Naive thymus-derived CD4-positive, alpha-beta T cell (primary cell): Measurements from ENCODE around the gene PERM1. TPM values are rescaled to one million over a fixed set of nuclear protein-coding genes. Genes with fewer than 3 reads are reported as not detected.
"Not testable (repeated sequence)": the region's sequence is repeated elsewhere in the genome, so short reads cannot be mapped to it uniquely, and the experiment has no call there.

ENCODE experiments used
- ATAC-seq: fragments of 150-1000 bp; cut with Tn5 transposase; 2 replicates; pipeline ENCODE4 v1.10.0; 2021; ENCODE audit warnings: mild to moderate bottlenecking, moderate library complexity
- CTCF ChIA-PET: fragments of 350-600 bp; sonication (Branson Sonifier 250); formaldehyde crosslinking; loops from one replicate; lab custom pipeline; 2021; ENCODE audit warnings: antibody characterized with exemption; lab: Charles Lee
- POLR2A ChIA-PET: fragments of 350-600 bp; sonication (Branson Sonifier 250); formaldehyde crosslinking; loops from one replicate; lab custom pipeline; 2021; ENCODE audit warnings: antibody characterized with exemption, inconsistent platforms; lab: Charles Lee
- DNase-seq, 9 donors: peaks; one replicate each; pipeline versions ENCODE4 v3.0.0 to v3.0.0-alpha.2; 2020 to 2022; ENCODE audit warnings: mixed read lengths in 1 of 9
- H3K27ac ChIP-seq: one replicate; pipeline ENCODE4 v1.7.0; 2013; ENCODE audit warnings: mild to moderate bottlenecking, low read depth, low read length, moderate library complexity
- H3K27me3 ChIP-seq, 2 donors: one replicate each; pipeline ENCODE4 v1.7.0; 2013; ENCODE audit warnings: low read length in 2 of 2, mild to moderate bottlenecking in 2 of 2, moderate library complexity in 2 of 2; ENCODE audit not compliant: control insufficient read depth in 2 of 2, insufficient read depth in 2 of 2
- H3K36me3 ChIP-seq, 3 experiments: 1 replicate in 2 of 3; 2 replicates in 1 of 3; pipeline ENCODE4 v1.7.0; 2013; ENCODE audit warnings: low read length in 3 of 3, mild to moderate bottlenecking in 3 of 3, moderate library complexity in 1 of 3; ENCODE audit not compliant: insufficient read depth in 3 of 3, control insufficient read depth in 2 of 3
- H3K4me1 ChIP-seq, 2 donors: one replicate each; pipeline ENCODE4 v1.7.0; 2013; ENCODE audit warnings: low read length in 2 of 2, mild to moderate bottlenecking in 2 of 2, moderate library complexity in 1 of 2; ENCODE audit not compliant: control insufficient read depth in 2 of 2, insufficient read depth in 2 of 2
- H3K4me3 ChIP-seq: 2 replicates; pipeline ENCODE4 v1.7.0; 2013; ENCODE audit warnings: mild to moderate bottlenecking, low read length
- H3K9me3 ChIP-seq, 3 experiments: 1 replicate in 2 of 3; 2 replicates in 1 of 3; pipeline ENCODE4 v1.7.0; 2013; ENCODE audit warnings: low read length in 3 of 3; ENCODE audit not compliant: control insufficient read depth in 2 of 3
- H3K27ac Mint-ChIP-seq, 9 donors: one replicate each; pipeline ENCODE4 v1.8.0; 2020 to 2022; ENCODE audit warnings: mixed read lengths in 9 of 9, mild to moderate bottlenecking in 8 of 9, moderate library complexity in 5 of 9, inconsistent platforms in 2 of 9
- H3K27me3 Mint-ChIP-seq, 5 donors: one replicate each; pipeline ENCODE4 v1.8.0; 2021 to 2022; ENCODE audit warnings: mixed read lengths in 5 of 5, mild to moderate bottlenecking in 1 of 5
- H3K36me3 Mint-ChIP-seq, 5 donors: one replicate each; pipeline ENCODE4 v1.8.0; 2020 to 2022; ENCODE audit warnings: mixed read lengths in 5 of 5, mild to moderate bottlenecking in 3 of 5, inconsistent platforms in 1 of 5
- H3K4me1 Mint-ChIP-seq, 7 donors: one replicate each; pipeline ENCODE4 v1.8.0; 2020 to 2022; ENCODE audit warnings: mixed read lengths in 7 of 7, mild to moderate bottlenecking in 3 of 7, inconsistent platforms in 1 of 7
- H3K4me3 Mint-ChIP-seq, 10 donors: one replicate each; pipeline ENCODE4 v1.8.0; 2020 to 2022; ENCODE audit warnings: mild to moderate bottlenecking in 10 of 10, mixed read lengths in 10 of 10, moderate library complexity in 6 of 10, inconsistent platforms in 2 of 10
- H3K9me3 Mint-ChIP-seq, 11 donors: one replicate each; pipeline ENCODE4 v1.8.0; 2020 to 2022; ENCODE audit warnings: mixed read lengths in 11 of 11, mild to moderate bottlenecking in 4 of 11, inconsistent platforms in 1 of 11, moderate library complexity in 1 of 11
- intact Hi-C, 2 donors: fragments of 100-400 bp; cut with micrococcal nuclease; formaldehyde crosslinking; loops; one replicate each; pipeline ENCODE4 v1.15.1; 2023
- polyA plus RNA-seq, 2 donors: library from polyadenylated mRNA; unstranded; fragments of 300-500 nt; fragmentation: Illumina TruSeq; gene quantifications; one replicate each; pipeline ENCODE4 v1.2.3, GENCODE V29; 2021
- total RNA-seq, 6 experiments: library from RNA in 5 of 6; stranded (reverse) in 5 of 6; gene quantifications; 1 replicate in 5 of 6; 2 replicates in 1 of 6; pipeline ENCODE4 v1.2.3 and lab custom pipeline; 2021 to 2026

Gene PERM1
- total and polyA plus RNA-seq, 7 experiments from 2014 or later = not detected

- Histone ChIP-seq H3K27me3 (peaks cover 3 to 7% of the 10 kb centered on the region in 2 donors), H3K4me1 (peaks cover 12 to 18% of the 10 kb centered on the region in 2 donors)
- peak in 2 of 9 donors; percentile 5 to 7 for DNase-seq
Observed at GRCh38 chr1:996851-997712, 15.2 kb upstream of the PERM1 start.

DNA sequence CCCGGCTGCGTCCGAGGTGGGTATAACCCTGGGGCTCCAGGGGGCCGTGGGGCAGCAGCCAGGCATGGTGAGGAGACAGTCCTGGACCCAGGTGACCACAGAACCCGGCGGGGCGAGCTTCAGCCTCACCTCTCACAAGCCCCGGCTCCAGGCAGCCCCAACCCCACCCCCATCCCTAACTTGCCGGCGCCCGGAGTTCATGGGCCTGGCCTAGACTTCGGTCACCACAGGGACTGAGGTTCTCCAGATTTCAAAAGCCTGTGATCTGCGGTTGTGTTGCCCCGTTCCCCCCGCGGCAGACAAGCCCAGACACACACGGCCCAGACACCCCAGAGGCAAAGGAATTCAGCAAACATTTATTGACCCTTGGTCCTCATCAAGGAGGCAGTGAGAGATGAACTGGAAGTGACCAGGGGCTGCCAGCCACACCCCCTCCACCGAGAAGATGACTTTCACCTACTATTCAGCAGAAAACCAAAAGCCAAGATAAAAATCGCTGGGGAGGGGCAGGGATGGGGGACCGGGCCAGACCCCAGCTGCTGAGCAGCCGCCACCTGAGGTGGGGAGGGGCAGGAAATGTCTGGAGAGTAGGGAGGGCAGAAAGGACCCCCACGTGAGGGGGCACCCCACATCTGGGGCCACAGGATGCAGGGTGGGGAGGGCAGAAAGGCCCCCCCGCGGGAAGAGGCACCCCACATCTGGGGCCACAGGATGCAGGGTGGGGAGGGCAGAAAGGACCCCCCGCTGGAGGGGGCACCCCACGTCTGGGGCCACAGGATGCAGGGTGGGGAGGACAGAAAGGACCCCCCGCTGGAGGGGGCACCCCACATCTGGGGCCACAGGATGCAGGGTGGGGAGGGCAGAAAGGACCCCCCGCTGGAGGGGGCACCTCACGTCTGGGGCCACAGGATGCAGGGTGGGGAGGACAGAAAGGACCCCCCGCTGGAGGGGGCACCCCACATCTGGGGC, 14.1 kb upstream of the PERM1 start:
- H3K4me3 Mint-ChIP-seq = peak overlapping the region in 3 of 10 donors; percentile 22 to 39 (median 31)
- peaks cover 6 to 38% (median 11%) of the 10 kb centered on the region in 5 donors for H3K27me3 Mint-ChIP-seq
- Histone ChIP-seq H3K4me1 (peaks cover 3 to 10% of the 10 kb centered on the region in 2 donors), H3K36me3 (no peaks in the 10 kb centered on the region), H3K27me3 (peaks cover 2 to 4% of the 10 kb centered on the region in 2 donors), H3K9me3 (peaks cover 0 to 3% (median 0%) of the 10 kb centered on the region in 3 experiments), H3K27ac (no peak overlapping the region), H3K4me3 (no peak overlapping the region)
- H3K36me3 Mint-ChIP-seq = peaks cover 0 to 8% (median 0%) of the 10 kb centered on the region in 5 donors
- no peak overlapping the region for H3K27ac Mint-ChIP-seq
- CTCF ChIA-PET = no interaction called here
- H3K4me1 Mint-ChIP-seq = peaks cover 0 to 25% (median 12%) of the 10 kb centered on the region in 7 donors
- POLR2A ChIA-PET = interaction anchor here (0.7 kb wide), 1 partner anchor 374 kb away, joined by 4 read pairs; no protein-coding TSS in a partner anchor
- H3K9me3 Mint-ChIP-seq = peaks cover 0 to 11% (median 5%) of the 10 kb centered on the region in 11 donors
- no peak for ATAC-seq
- intact Hi-C loops = no loop called here
- DNase-seq = peak in 2 of 9 donors; percentile 7 to 11

More at GRCh38 chr1:996851-997712, 15.2 kb upstream of the PERM1 start:
- Mint-ChIP-seq H3K27me3 (peaks cover 2 to 40% (median 5%) of the 10 kb centered on the region in 5 donors), H3K4me1 (peaks cover 0 to 25% (median 12%) of the 10 kb centered on the region in 7 donors), H3K27ac (peak overlapping the region in 1 of 9 donors; percentile 33), H3K4me3 (peak overlapping the region in 5 of 10 donors; percentile 25 to 63 (median 39)), H3K9me3 (peaks cover 0 to 9% (median 3%) of the 10 kb centered on the region in 11 donors), H3K36me3 (peaks cover 0 to 5% (median 0%) of the 10 kb centered on the region in 5 donors)
- peaks cover 0 to 3% (median 0%) of the 10 kb centered on the region in 3 experiments for H3K9me3 ChIP-seq
- H3K27ac ChIP-seq = no peak overlapping the region
- H3K4me3 ChIP-seq = no peak overlapping the region
- no peaks in the 10 kb centered on the region for H3K36me3 ChIP-seq
- no peak for ATAC-seq
- ChIA-PET CTCF (interaction anchor here (0.9 to 1.3 kb wide), 2 partner anchors 14 to 444 kb away, joined by 3 to 7 read pairs; no protein-coding TSS in a partner anchor), POLR2A (no interaction called here)
- intact Hi-C loops = no loop called here

DNA sequence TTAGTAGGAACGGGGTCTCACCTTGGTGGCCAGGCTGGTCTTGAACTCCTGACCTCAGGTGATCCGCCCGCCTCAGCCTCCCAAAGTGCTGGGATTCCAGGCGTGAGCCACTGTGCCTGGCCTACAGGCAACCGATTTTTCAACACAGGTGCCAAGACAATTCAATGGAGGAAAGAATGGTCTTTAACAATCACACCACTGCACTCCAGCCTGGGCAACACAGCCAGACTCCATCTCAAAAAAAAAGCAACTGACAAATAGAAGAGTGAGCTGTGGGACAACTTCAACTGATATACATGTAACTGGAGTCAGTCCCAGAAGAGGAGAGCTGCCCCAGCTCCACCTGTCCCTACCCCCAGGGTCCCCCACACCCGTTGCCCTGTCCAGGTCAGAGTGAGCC, 12.7 kb upstream of the PERM1 start:
- H3K27me3 Mint-ChIP-seq = peaks cover 6 to 40% (median 16%) of the 10 kb centered on the region in 5 donors
- H3K4me3 Mint-ChIP-seq, H3K36me3 Mint-ChIP-seq, H3K4me1 ChIP-seq, H3K27me3 ChIP-seq, H3K4me3 ChIP-seq, H3K36me3 ChIP-seq, H3K27ac ChIP-seq, intact Hi-C loops, ATAC-seq, DNase-seq, H3K27ac Mint-ChIP-seq, H3K9me3 ChIP-seq: not testable (repeated sequence)
- peaks cover 0 to 21% (median 12%) of the 10 kb centered on the region in 7 donors for H3K4me1 Mint-ChIP-seq
- ChIA-PET POLR2A (interaction anchor here (0.7 kb wide), 1 partner anchor 8 kb away, joined by 5 read pairs; no protein-coding TSS in a partner anchor), CTCF (interaction anchor here (0.6 kb wide), 1 partner anchor 15 kb away, joined by 3 read pairs; no protein-coding TSS in a partner anchor)
- peaks cover 0 to 11% (median 5%) of the 10 kb centered on the region in 11 donors for H3K9me3 Mint-ChIP-seq

DNA sequence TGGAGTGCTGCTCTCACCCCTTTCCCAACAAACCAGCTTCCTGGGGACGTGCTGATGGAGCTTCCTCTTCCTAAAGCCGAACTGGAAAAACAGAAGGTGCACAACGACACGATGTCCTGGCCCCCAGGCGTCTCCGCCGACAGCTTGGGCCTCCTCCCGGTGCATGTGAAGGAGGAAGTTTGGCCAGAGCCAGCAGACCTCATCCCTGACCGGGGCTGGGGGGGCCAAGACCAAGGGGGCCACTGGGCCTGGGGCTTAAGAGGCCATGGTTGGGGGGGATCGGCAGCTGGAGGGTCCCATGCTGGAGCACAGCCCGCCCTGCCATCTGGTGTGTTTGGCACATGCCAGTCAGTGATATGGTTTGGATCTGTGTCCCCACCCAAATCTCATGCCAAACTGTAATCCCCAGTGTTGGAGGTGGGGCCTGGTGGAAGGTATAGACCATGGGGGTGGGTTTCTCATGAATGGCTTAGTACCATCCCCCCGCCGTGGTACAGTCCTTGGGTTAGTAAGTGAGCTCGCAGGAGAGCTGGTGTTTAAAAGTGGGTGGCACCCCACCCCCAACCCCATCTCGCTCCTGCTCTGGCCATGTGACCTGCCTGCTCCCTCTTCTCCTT, 11.6 kb upstream of the PERM1 start:
- Mint-ChIP-seq H3K4me3 (no peak overlapping the region), H3K4me1 (peaks cover 0 to 21% (median 12%) of the 10 kb centered on the region in 7 donors), H3K36me3 (peaks cover 0 to 7% (median 0%) of the 10 kb centered on the region in 5 donors), H3K27me3 (peaks cover 6 to 49% (median 17%) of the 10 kb centered on the region in 5 donors), H3K9me3 (peaks cover 0 to 11% (median 6%) of the 10 kb centered on the region in 11 donors), H3K27ac (no peak overlapping the region)
- Histone ChIP-seq H3K36me3 (no peaks in the 10 kb centered on the region), H3K27ac (no peak overlapping the region), H3K9me3 (peaks cover 0 to 3% (median 0%) of the 10 kb centered on the region in 3 experiments), H3K27me3 (no peaks in the 10 kb centered on the region), H3K4me1 (no peaks in the 10 kb centered on the region), H3K4me3 (no peak overlapping the region)
- CTCF ChIA-PET = no interaction called here
- ATAC-seq (no peak), DNase-seq (peak in 1 of 9 donors; percentile 7)
- intact Hi-C loops = no loop called here
- POLR2A ChIA-PET = interaction anchor here (0.6 kb wide), 1 partner anchor 55 kb away, joined by 4 read pairs; no protein-coding TSS in a partner anchor

DNA sequence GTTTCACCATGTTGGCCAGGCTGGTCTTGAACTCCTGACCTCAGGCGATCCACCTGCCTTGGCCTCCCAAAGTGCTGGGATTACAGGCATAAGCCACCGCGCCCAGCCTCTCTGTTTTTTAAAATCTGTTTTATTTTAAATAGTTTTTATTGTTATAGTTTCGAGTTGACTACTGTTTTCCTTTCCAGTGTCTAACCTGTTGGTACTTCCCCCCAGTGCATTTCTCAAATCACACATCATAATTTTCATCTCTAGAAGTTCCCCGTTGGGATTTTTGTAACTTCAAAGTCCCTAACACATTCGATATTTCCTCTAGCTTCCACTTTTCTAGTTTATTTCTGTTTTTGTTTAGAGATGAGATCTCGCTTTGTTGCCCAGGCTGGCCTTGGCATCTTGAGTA, 10.5 kb upstream of the PERM1 start:
- intact Hi-C loops = no loop called here
- Mint-ChIP-seq H3K36me3 (peaks cover 0 to 7% (median 0%) of the 10 kb centered on the region in 5 donors), H3K27me3 (peaks cover 6 to 56% (median 17%) of the 10 kb centered on the region in 5 donors), H3K9me3 (peaks cover 0 to 13% (median 6%) of the 10 kb centered on the region in 11 donors), H3K27ac (no peak overlapping the region), H3K4me1 (peaks cover 0 to 21% (median 12%) of the 10 kb centered on the region in 7 donors), H3K4me3 (no peak overlapping the region)
- ATAC-seq = no peak
- H3K36me3 ChIP-seq = no peaks in the 10 kb centered on the region
- H3K4me1 ChIP-seq = no peaks in the 10 kb centered on the region
- H3K27ac ChIP-seq = no peak overlapping the region
- H3K4me3 ChIP-seq = no peak overlapping the region
- peaks cover 0 to 3% (median 0%) of the 10 kb centered on the region in 3 experiments for H3K9me3 ChIP-seq
- ChIA-PET CTCF (interaction anchor here (0.8 kb wide), 1 partner anchor 9 kb away, joined by 3 read pairs; no protein-coding TSS in a partner anchor), POLR2A (no interaction called here)
- no peak for DNase-seq
- no peaks in the 10 kb centered on the region for H3K27me3 ChIP-seq
